ENCODE data around the gene EOGT.

GRCh38 chr3:69005791-69006482 is 7.5 kb downstream of the EOGT start:
- TF ChIP-seq POLR2A (IDR thresholded peaks at IDR 0.05; ENCODE audit: low read length) (no peak), GATA1 (IDR thresholded peaks at IDR 0.05; ENCODE audit: low read depth, low read length) (no peak)
